NCI-H1092 (cell line): ENCODE data around the gene ABCD1.

Experiments
- DNase-seq: peaks from one replicate; lab custom pipeline; 2025; lab: John Stamatoyannopoulos, UW

ABCD1 gene

DNA sequence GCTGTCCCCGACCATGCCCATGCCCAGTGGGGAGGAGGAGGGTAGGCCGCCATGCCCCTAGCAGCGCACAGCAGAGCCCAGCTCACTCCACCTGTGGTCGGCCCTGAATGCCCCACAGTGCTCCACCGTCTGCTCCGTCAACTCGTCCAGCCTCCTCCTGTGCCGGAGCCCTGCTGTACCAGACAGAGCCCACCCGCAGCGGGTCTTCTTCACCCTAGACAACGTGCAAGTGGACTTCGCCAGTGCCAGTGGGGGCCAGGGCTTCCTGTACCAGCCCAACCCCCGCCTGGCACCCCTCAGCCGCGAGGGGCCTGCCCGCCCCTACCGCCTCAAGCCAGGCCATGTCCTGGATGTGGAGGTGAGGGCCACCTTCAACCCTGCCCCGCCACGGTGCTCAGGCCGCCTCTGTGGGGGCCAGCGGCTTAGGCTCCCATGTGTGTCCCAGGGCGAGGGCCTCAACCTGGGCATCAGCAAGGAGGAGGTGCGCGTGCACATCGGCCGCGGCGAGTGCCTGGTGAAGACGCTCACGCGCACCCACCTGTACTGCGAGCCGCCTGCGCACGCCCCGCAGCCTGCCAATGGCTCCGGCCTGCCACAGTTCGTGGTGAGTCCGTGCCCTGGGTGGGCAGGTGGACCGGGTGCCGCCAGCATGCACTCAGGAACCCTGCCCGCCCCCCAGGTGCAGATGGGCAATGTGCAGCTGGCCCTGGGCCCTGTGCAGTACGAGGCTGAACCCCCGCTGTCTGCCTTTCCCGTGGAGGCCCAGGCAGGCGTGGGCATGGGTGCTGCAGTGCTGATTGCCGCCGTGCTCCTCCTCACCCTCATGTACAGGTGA lies 49.3 kb downstream of the ABCD1 start:
- DNase-seq: no peak

DNA sequence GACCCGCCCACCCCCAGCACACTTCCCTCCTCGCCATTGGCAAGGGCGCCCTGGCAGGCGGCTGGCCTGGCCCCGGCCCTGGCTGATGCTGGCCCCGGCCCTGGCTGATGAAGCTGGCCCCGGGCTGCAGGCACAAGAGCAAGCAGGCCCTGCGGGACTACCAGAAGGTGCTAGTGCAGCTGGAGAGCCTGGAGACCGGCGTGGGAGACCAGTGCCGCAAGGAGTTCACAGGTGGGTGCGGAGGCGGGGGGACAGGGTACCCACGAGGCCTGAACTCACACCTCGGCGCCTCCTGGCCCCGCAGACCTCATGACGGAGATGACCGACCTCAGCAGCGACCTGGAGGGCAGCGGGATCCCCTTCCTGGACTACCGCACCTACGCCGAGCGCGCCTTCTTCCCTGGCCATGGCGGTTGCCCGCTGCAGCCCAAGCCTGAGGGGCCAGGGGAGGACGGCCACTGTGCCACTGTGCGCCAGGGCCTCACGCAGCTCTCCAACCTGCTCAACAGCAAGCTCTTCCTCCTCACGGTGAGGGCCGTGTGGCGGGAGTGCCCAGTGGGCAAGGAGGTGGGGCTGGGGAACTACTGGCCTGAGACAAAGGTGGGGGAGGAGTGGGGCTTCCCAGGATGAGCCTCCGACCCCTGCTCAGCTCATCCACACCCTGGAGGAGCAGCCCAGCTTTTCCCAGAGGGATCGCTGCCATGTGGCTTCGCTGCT lies 50.1 kb downstream of the ABCD1 start:
- DNase-seq: no peak

DNA sequence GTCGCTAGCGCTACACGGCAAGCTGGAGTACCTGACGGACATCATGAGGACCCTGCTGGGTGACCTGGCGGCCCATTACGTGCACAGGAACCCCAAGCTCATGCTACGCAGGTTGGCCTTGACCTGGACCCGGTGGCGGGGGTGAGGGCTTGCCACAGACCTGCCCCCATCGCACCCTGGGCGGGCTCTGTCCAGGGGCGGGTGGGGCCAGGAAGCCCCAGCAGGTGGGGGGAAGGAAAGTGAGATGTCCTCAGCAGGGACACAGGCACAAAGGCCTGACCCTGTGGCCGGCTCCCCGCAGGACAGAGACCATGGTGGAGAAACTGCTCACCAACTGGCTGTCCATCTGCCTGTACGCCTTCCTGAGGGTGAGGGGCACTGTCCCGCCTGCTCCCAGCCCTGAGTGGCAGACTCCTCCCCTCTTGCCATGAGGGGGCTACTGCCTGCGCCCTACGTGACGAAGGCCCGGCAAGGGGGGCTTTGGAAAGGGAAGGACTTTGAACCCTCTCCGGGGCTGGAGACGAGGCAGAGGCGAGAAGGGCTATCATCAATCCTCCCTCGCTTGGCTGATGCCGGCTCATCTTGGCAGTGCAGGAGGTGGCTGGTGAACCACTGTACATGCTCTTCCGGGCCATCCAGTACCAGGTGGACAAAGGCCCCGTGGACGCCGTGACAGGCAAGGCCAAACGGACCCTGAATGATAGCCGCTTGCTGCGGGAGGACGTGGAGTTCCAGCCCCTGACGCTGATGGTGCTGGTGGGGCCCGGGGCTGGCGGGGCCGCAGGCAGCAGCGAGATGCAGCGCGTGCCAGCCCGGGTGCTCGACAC lies 50.9 kb downstream of the ABCD1 start:
- no peak for DNase-seq

DNA sequence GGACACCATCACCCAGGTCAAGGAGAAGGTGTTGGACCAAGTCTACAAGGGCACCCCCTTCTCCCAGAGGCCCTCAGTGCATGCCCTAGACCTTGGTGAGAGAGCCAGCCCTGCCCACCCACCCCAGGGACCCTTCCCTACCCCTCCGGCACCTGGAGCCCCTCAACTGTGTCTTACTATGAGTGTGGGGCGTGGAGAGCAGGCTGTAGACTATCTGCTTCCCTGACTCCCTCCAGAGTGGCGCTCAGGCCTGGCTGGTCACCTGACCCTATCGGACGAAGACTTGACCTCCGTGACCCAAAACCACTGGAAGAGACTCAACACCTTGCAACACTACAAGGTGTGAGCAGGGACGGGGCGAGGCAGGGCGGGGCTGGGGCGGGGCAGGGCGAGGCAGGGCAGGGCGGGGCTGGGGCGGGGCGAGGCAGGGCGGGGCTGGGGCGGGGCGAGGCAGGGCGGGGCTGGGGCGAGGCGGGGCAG lies 51.5 kb downstream of the ABCD1 start:
- no peak for DNase-seq

DNA sequence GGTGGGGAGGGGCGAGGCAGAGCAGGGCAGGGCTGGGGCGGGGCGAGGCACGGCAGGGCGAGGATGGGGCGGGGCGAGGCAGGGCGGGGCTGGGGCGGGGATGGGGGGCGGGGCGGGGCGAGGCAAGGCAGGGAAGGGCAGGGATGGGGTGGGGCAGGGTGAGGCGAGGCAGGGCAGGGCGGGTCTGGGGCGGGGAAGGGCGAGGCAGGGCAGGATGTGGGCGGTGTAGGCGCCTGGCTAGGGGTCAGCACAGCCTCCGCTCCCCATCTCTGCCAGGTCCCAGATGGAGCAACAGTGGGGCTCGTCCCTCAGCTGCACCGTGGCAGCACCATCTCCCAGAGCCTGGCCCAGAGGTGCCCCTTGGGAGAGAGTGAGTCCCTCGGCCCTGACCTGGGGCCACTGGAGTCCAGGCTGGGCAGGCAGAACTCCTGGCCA lies 52.0 kb downstream of the ABCD1 start:
- DNase-seq: no peak

DNA sequence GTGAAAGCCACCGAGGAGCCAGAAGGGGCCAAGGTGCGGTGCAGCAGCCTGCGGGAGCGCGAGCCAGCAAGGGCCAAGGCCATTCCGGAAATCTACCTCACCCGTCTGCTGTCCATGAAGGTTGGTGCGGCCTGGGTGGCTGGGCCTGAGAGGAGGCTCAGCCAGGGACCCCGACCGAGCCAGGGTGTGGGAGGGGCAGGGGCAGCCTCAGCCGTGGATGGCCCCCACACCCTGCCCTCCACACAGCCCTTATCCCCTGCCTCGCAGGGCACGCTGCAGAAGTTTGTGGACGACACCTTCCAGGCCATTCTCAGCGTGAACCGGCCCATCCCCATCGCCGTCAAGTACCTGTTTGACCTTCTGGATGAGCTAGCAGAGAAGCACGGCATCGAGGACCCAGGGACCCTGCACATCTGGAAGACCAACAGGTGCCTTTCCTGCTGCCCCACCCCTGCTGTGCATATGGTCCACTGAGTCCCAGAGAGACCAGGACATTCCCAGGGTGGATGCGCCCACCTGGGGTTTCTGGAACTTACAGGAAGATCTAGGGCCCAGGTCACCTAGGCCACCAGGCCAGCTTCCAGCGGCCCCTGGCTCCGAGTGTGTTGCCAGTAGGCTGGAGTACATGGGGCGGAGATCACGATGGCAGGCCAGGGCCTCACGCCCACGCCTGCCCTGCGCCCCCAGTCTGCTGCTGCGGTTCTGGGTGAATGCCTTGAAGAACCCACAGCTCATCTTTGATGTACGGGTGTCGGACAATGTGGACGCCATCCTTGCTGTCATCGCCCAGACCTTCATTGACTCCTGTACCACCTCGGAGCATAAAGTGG lies 52.8 kb downstream of the ABCD1 start:
- DNase-seq: no peak

DNA sequence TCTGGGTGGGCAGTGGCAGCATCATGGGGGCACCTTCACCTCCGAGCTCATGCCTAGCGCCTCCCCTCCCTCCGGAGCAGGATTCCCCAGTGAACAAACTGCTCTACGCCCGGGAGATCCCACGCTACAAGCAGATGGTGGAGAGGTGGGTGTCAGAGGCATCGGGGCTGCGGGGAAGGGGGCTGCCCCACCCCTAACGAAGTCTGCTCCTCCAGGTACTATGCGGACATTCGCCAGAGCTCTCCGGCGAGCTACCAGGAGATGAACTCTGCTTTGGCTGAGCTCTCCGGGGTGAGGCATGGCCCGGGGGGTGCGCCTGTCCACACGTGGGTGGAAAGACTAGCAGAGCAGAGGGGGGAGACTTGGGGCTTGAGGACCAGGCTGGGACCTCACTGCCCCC lies 53.5 kb downstream of the ABCD1 start:
- DNase-seq: no peak

DNA sequence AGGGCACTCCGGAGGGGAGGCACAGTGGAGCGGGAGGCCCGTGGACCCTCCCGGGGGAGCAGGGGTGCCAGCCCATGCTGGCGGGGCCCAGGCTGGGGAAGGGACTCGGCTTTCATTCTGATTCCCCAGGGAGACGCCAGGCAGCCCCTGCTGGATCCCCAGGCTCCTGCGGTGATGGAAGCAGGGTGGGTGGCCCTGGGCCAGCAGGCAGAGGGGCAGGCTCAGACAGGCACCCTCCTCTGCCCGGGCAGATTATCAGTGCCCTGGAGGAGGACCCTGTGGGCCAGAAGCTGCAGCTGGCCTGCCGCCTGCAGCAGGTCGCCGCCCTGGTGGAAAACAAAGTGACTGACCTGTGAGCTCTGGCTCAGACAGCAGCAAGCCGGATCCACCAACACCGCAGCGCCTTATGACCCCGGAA lies 54.0 kb downstream of the ABCD1 start:
- DNase-seq: no peak

DNA sequence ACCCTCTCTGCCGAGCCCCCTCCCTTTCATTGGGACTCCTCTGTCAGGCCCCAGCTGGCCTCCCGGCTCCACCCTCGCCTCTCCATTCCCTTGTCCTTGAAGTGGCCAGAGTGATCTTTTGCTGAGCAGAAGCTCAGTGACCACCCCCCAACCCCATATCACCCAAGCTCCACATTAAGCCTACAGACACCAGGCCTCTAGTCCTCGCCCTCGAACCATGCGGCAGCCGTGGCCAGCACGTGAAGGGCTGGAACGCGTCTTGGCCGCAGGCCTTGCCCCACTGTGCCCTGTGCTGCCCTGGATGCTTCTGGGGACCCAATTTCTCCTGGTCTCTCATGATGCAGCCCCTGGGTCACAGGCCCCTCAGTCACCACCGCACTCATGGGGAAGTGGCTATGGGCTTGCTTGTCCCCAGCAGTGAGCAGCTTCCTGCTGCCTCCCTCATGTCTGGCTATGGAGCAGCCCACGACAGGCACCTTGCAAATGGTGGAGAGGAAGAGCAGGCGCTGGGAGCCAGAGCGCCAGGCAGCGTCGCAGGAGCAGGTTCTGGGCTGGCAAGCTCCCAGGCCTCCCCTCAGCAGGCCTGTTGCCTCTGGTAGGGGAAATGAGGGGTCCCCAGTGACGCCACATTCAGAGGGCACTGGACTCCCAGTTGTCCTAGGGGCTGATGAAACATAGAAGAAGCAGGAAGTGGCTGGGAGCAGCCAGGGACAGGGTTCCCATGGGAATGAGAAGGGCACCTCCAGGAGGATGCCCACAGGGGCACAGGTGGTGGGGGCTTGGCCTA lies 55.4 kb downstream of the ABCD1 start:
- no peak for DNase-seq

DNA sequence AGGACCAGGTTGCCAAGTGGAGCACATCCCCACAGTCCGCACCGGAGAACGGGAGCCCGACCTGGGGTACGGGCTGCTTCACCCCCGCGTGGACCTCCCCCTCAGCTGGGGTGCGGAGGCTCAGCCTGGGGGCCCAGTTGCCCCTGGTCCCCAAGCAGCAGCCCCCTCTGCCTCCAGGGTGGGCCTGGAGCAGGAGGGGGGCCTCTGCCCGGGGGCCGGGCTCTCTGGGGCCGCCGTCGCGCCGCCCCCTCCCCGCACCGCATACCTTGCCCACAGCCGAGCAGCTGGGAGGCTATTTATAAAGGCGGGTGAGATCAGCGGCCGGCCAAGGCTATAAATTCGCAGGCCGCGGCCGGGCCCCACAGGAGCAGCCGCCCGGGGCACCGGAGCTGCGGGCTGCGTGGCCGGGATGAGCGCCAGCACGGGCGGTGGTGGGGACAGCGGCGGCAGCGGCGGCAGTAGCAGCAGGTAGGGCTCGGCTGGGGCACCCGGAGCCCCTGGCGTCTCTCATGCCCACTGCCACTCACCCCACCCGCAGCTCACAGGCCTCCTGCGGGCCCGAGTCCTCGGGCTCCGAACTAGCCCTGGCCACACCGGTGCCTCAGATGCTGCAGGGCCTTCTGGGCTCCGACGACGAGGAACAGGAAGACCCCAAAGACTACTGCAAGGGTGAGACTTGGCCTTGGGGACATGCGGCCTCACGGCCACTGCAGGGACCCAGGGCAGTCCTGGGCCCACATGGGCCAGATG lies 56.2 kb downstream of the ABCD1 start, which contains the start of gene SRPK3:
TSS of gene SRPK3 (plus strand) at position 364 of the 750 bp plus-strand sequence. CDS start at position 410, 46 bp downstream.
- DNase-seq: peak; percentile 10

DNA sequence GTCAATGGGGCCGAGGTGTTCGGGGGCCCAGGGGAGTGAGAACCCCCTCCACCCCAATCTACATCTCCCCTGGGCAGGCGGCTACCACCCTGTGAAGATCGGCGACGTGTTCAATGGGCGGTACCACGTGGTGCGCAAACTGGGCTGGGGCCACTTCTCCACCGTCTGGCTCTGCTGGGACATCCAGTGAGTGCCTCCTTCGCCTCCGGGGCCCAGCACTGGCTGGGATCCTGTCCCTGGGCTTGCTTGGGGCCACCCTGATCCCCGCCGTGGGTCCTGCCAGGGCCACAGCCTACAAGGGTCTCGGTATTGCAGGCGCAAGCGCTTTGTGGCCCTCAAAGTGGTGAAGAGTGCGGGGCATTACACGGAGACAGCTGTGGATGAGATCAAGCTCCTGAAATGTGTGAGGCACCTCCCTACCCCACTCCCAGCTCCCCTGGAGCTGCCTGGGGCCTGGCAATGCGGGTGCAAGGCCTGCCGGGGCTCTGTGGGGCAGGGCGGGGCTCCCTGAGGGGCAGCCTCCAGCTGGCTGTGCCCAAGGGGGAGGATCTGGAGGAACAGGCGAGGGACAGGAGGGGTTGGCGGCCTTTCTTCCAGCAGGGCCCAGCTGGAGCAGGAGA lies 56.9 kb downstream of the ABCD1 start:
- DNase-seq: no peak

DNA sequence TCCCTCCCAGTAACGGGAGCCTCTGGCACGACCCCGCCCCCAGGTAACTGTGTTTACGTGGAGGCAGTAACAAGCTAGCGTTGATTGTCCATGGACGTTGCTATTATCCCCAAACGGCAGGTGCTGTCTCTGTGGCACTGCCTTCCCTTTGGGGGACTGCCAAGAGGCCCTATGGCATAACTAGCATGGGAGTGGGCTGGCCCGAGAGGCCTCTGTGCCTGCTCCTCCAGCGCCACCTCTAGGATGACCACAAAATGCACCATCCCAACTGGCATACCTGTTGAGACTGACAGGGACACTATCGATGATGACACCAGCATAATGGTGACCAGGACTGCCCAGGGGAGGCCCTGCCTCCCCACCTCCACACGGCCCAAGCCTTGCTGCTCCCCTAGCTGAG lies 57.7 kb downstream of the ABCD1 start:
- peak; percentile 96 for DNase-seq

DNA sequence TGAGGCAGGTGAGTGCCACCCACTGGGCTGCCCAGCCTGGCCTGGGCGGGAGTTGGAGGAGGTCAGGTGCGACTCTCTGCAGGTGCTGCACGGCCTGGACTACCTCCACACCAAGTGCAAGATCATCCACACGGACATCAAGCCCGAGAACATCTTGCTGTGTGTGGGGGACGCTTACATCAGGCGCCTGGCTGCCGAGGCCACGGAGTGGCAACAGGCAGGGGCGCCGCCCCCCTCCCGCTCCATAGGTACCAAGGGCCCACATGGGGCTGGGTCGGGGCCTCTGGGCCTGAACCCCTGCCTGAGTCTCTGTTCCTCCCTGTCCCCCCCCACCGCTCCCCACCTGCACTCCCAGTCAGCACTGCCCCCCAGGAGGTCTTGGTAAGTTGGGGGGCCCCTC lies 58.2 kb downstream of the ABCD1 start:
- no peak for DNase-seq

DNA sequence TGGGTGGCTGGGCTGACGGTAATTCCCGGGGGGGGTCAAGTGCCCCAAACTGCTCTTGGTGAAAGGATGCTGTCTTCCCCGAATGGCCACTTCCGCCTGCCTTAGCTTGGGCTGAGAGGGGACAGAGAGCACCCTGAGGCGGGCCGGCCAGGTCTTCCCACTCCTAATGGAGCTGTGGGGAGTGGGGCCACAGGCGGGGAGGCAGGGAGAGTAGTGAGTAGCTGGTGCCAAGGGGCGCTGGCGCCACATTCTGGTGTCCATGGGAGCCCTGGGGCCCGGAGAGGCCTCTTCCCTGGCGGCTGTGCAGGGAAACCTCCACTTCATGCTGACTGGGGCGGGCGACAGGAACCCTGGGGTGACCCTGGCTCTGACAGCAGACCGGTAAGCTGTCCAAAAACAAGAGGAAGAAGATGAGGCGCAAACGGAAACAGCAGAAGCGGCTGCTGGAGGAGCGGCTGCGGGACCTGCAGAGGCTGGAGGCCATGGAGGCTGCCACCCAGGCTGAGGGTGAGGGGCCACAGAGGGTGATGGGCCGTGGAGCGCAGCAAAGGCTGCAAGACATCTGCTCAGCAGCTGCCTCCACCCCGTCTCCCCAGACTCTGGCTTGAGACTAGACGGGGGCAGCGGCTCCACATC lies 58.8 kb downstream of the ABCD1 start:
- DNase-seq: no peak

DNA sequence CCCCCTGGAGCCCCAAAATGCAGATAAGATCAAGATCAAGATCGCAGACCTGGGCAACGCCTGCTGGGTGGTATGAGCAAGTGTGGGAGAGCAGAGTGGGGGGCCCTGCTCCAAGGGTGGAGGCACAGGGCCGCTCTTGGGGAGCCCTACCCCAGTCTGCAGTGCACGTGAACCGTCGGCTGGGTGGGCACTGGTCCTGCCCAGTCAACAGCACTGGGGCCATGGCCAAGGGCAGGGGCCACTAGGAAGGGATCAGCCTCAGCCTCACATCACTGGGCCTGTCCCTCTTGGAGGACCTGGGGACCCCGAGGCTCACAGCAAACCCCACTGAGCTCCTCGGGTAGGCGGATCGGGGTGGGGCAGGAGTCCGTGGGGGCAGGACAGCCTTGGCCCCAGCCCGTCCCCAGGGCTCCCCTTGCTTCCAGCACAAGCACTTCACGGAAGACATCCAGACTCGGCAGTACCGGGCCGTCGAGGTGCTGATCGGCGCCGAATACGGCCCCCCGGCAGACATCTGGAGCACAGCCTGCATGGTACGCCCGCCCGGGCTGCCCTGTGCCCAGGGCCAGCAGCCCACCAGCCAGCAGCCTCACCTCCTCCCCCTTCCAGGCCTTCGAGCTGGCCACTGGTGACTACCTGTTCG lies 59.8 kb downstream of the ABCD1 start:
- DNase-seq: no peak

DNA sequence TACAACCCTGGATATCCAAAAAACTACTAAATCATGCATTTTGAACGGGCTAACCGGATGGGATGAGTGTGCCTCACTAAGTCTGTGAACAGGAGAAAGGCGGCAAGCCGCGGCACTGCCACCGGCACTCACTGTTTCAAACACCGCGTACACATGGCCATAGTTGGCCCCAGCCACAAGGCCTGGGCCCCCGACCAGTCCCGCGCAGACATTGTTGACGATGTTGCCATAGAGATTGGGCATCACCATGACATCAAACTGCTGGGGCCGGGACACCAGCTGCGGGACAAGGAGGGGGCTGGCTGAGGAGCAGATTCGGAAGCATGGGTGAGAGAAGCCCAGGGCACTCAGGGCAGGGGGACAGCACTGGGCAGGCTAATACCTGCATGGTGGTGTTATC lies 62.0 kb downstream of the ABCD1 start:
- DNase-seq: no peak

DNA sequence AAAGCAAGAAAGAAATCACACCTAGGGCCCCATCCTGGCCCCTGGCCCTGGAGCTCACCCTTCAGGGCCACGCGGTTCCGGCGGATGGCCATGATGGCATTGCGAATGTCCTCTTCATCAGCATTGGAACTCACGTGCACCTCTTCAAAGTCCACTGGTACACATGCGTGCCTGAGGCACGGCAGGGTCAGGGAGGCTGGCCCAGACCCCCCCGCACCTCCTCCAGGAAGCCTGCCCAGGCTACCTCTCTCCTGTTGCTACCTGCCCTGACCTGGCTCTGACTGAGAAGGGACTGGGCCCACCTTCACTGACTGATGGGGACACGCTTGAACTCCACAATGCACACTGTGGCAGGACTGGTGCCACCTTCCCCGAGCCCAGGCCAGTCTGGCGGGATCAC lies 65.0 kb downstream of the ABCD1 start:
- no peak for DNase-seq

DNA sequence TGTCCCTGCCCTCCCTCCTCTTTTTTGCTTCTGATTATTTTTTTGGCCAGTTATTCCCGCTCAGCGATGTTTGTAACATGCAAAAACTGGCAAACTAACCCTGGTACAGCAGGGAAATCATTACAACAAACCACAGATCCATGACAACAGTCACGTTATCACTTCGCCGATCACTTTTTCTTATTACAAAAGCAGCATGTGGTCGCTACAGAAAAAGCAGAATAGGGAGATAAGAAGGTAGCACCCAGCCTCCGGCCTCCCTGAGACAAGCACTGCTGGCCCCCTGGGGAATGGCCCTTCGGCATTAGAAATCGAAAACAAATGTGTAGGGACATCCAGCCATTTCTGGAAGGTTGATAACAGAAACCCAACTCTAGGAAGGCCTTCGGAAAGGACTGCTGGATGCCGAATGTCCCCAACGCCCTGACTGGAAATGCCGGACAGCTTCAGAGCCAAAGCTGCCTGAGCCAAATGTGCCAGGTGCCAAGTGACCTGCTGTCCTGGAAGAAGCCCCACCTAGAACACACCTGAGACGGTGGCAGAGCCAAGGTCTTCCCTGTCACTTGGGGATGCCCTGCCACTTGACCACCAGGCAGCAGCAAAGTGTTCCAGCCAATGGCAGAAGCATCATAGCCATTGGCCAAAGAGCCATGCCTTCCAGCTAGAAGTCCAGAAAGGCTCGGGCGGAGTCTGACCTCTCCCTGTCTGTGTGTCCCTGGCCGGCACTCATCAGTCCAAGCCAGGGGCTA lies 66.6 kb downstream of the ABCD1 start:
- no peak for DNase-seq
